ENCODE results near the gene KRTAP10-1. TPM values are rescaled to one million over a fixed set of nuclear protein-coding genes. Genes with fewer than 3 reads are reported as not detected.

Gene KRTAP10-1
- total and polyA plus RNA-seq, 9 donors = not detected

DNA sequence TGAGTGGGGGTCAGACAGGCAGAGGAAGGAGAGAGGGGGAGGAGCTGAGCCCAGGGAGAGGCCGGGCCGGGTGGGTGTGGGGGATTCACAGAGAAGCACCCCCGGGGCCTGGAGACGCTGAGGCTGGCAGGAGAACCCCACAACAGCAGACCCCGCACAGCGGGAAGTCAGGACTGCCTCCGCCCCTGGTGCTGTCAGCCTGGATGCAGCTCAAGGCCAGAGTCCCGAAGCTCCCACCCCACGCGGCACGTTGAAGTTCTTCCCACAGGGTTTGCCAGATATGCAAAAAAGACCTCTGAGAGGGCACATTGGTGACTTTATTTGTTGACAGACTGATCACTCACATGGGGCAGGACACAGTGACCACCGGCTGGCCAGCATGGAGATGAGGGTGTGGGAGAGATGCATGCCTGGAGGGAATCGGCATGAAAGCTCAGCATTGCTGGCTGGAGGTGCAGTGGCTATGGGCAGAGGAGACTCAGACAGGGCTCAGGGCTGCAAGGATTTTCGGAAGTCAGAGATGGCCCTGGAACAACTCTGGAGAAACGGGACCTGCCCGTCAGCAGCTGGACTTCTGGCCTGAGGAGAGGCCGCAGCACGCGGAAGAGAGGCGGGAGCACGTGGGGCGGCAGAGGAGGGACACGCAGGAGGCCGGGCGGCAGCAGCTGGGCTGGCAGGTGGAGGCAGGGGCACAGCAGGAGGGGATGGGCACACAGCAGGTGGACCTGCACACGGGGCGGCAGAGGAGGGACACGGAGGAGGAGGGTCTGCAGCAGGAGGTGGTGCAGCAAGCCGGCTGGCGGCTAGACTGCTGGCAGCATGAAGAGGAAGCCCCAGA is 17.7 kb upstream of the KRTAP10-1 start:
- TF ChIP-seq EP300 (IDR thresholded peaks at IDR 0.05) (no peak), POLR2A (IDR thresholded peaks at IDR 0.05) (no peak)
- TF ChIP-seq, protein P1, sequence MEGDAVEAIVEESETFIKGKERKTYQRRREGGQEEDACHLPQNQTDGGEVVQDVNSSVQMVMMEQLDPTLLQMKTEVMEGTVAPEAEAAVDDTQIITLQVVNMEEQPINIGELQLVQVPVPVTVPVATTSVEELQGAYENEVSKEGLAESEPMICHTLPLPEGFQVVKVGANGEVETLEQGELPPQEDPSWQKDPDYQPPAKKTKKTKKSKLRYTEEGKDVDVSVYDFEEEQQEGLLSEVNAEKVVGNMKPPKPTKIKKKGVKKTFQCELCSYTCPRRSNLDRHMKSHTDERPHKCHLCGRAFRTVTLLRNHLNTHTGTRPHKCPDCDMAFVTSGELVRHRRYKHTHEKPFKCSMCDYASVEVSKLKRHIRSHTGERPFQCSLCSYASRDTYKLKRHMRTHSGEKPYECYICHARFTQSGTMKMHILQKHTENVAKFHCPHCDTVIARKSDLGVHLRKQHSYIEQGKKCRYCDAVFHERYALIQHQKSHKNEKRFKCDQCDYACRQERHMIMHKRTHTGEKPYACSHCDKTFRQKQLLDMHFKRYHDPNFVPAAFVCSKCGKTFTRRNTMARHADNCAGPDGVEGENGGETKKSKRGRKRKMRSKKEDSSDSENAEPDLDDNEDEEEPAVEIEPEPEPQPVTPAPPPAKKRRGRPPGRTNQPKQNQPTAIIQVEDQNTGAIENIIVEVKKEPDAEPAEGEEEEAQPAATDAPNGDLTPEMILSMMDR (IDR thresholded peaks at IDR 0.05) = no peak
- DNase-seq = no peak
- intact Hi-C loops (cut with DNase I) = no loop called here
- no peak overlapping the region for H3K4me3 ChIP-seq
- 13 to 28% (median 21%) methylated on average over 30 of the region's 30 CpGs for WGBS, 3 donors
- H3K27me3 ChIP-seq = no peaks in the 10 kb centered on the region
- H3K36me3 ChIP-seq = no peaks in the 10 kb centered on the region
- no peaks in the 10 kb centered on the region for H3K4me1 ChIP-seq (ENCODE audit: insufficient read depth)
- H3K27ac ChIP-seq = no peak overlapping the region
- no peaks in the 10 kb centered on the region for H3K9me3 ChIP-seq

DNA sequence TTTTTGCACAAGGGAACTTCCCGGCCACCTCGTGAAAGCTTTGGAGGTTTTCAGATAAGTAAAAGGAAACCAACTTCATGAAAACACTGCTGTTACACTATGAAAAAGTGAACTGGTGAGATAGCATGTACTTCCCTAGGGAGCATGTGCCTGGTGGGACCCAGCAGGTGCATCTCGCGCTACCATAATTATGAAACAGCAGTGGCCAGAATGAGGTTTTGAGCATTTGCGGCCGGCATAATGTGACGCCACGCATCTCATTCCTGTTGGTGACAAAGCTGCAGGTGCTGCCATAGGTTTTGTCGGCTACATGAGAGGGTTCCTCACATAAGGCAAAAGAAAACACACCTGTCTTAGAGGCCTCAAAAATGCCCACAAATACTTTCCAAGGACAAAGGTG is 16.9 kb upstream of the KRTAP10-1 start:
- no peak overlapping the region for H3K4me3 ChIP-seq
- whole genome bisulfite sequencing, 3 donors = 76 to 80% (median 79%) methylated on average over 9 of the region's 9 CpGs
- no peaks in the 10 kb centered on the region for H3K9me3 ChIP-seq
- H3K27ac ChIP-seq = no peak overlapping the region
- intact Hi-C loops (cut with DNase I) = no loop called here
- H3K4me1 ChIP-seq (ENCODE audit: insufficient read depth) = no peaks in the 10 kb centered on the region
- no peaks in the 10 kb centered on the region for H3K27me3 ChIP-seq
- no peaks in the 10 kb centered on the region for H3K36me3 ChIP-seq
- TF ChIP-seq EP300 (IDR thresholded peaks at IDR 0.05) = no peak
- TF ChIP-seq, protein P1 (IDR thresholded peaks at IDR 0.05) = no peak
- TF ChIP-seq POLR2A (IDR thresholded peaks at IDR 0.05) = no peak
- no peak for DNase-seq

DNA sequence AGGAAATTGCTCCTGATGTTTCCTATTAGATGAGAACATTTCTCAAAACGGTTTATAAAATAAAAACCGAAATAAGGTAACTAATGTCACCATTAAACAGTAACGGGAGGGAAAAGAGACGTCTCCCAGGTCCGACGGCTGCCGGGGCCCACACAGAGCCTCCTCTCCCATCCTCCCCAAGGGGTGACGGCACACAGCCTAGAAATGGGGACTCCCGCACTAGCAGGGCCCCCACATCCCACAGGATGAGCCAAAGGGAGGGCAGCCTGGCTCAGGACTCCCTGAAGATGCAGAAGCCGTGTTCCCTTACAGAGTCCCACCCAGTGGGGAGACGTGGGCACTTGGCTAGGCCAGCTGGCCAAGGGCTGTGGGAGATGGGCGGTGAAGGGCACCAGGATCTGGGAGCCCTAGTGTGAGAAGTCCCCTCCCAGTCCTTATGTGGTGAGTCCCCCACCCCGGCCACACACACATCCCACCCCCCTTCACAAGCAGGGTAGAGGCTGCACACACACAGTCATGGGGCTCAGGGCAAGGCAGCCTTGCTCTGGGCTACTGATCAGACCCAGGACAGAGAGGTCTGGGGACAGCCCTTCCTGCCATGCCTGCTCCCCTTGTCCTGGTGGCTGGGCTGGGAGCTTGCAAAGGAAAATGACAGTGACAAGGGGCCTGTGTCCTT is 15.3 kb upstream of the KRTAP10-1 start:
- 74 to 77% (median 75%) methylated on average over 13 of the region's 13 CpGs for WGBS, 3 donors

DNA sequence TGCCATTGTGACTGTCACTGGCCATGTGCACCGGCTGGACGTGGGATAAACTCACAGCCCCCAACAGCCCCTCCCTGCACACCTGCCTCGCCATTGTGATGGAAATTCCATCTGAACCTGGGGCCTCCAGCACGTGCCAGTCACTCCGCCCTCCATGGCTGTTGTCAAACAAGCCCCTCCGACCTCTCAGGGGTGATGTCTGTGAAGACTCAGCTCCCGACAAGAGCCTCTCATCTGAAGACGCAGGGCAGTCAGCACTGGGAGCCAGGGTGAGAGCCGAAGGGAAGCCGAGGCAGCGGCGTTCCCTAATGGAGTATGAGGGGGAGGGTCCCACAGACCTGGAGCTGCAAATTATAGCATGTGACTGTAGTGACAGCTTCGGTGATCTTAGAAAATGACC is 12.7 kb upstream of the KRTAP10-1 start:
- no peaks in the 10 kb centered on the region for H3K36me3 ChIP-seq
- TF ChIP-seq, protein P1 (IDR thresholded peaks at IDR 0.05) = no peak
- no peak for TF ChIP-seq POLR2A (IDR thresholded peaks at IDR 0.05)
- no peak for TF ChIP-seq EP300 (IDR thresholded peaks at IDR 0.05)
- H3K4me1 ChIP-seq (ENCODE audit: insufficient read depth) = no peaks in the 10 kb centered on the region
- WGBS, 3 donors = 60 to 73% (median 66%) methylated on average over 13 of the region's 13 CpGs
- no peak overlapping the region for H3K4me3 ChIP-seq
- peaks cover 0 to 3% of the 10 kb centered on the region in 2 donors for H3K9me3 ChIP-seq
- no peak overlapping the region for H3K27ac ChIP-seq
- intact Hi-C loops (cut with DNase I) = no loop called here
- H3K27me3 ChIP-seq = no peaks in the 10 kb centered on the region
- DNase-seq = peak in 1 of 5 donors; percentile 8

More for the DNA sequence above, 15.3 kb upstream of the KRTAP10-1 start:
- intact Hi-C loops (cut with DNase I) = no loop called here
- Histone ChIP-seq H3K4me1 (ENCODE audit: insufficient read depth) (no peaks in the 10 kb centered on the region), H3K27ac (no peak overlapping the region), H3K27me3 (no peaks in the 10 kb centered on the region), H3K9me3 (peaks cover 0 to 3% of the 10 kb centered on the region in 2 donors), H3K4me3 (no peak overlapping the region), H3K36me3 (no peaks in the 10 kb centered on the region)
- no peak for DNase-seq
- TF ChIP-seq POLR2A (IDR thresholded peaks at IDR 0.05) = no peak

DNA sequence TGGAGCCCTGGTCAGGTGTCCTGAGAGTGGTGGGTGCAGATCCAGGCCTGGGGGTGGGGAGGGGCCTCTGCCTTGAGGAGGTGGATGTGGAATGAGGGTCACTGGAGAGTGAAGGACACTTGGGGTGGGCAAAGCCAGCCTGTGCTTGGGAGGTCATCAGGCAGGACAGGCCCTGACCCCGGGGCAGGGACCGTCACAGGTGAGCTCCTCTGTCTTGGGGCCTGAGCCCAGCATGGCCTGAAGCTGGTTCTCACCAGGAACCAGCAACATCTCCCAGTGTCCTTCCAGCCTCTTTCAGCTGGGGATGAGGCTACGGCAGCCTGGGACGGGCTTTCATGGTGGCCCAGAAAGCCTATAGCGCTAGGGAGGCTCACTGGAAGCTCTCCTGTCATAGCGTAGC is 12.1 kb upstream of the KRTAP10-1 start:
- no peaks in the 10 kb centered on the region for H3K27me3 ChIP-seq
- H3K9me3 ChIP-seq = peaks cover 0 to 3% of the 10 kb centered on the region in 2 donors
- intact Hi-C loops (cut with DNase I) = no loop called here
- no peaks in the 10 kb centered on the region for H3K4me1 ChIP-seq (ENCODE audit: insufficient read depth)
- TF ChIP-seq, protein P1 (IDR thresholded peaks at IDR 0.05) = no peak
- TF ChIP-seq EP300 (IDR thresholded peaks at IDR 0.05) (no peak), POLR2A (IDR thresholded peaks at IDR 0.05) (no peak)
- no peak overlapping the region for H3K4me3 ChIP-seq
- DNase-seq = no peak
- WGBS, 3 donors = 91 to 93% (median 91%) methylated on average over 6 of the region's 6 CpGs
- H3K36me3 ChIP-seq = no peaks in the 10 kb centered on the region
- H3K27ac ChIP-seq = no peak overlapping the region

All from ovary (tissue), 9 donors.